DMS79 (cell line): ENCODE measurements around the gene SMIM7.
"Not testable (repeated sequence)": the region's sequence is repeated elsewhere in the genome, so short reads cannot be mapped to it uniquely, and the experiment has no call there.

ENCODE experiments used
- DNase-seq: peaks from one replicate; lab custom pipeline; 2025; lab: John Stamatoyannopoulos, UW

SMIM7 gene

GRCh38 chr19:16654627-16655026, 5.3 kb downstream of the SMIM7 start:
- DNase-seq, result no peak

DNA sequence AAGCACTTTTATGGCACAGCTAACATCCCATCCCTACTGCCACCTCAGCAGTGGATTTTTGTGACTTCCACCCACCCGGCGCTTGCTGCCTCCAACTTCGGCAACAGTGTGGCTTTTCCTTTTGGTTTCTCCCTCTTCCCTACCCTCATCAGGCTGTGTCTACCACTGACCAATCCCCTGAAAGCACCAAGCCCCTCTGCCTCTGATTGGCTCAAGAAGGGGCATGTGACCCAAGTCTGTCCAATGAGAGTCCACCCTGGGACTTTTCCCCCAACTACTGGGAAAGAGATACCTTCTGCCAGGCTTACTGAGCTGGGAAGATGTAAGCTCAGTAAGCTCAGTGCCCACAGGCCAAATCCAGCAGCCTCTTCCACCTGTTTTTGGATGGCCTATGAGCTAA, 5.8 kb downstream of the SMIM7 start:
- no peak for DNase-seq

- DNase-seq, result no peak
These were observed 7.1 kb downstream of the SMIM7 start for GRCh38 chr19:16652854-16653253.

- DNase-seq, result not testable (repeated sequence)
These were observed 8.3 kb downstream of the SMIM7 start for GRCh38 chr19:16651421-16652188.

GRCh38 chr19:16650821-16651220, 9.1 kb downstream of the SMIM7 start:
- no peak for DNase-seq

GRCh38 chr19:16649734-16650133, 10.2 kb downstream of the SMIM7 start:
- DNase-seq, result peak; percentile 43

GRCh38 chr19:16645140-16645539, 14.8 kb downstream of the SMIM7 start:
- no peak for DNase-seq

- DNase-seq, result no peak
These were observed 18.2 kb downstream of the SMIM7 start for GRCh38 chr19:16641695-16642094.

DNA sequence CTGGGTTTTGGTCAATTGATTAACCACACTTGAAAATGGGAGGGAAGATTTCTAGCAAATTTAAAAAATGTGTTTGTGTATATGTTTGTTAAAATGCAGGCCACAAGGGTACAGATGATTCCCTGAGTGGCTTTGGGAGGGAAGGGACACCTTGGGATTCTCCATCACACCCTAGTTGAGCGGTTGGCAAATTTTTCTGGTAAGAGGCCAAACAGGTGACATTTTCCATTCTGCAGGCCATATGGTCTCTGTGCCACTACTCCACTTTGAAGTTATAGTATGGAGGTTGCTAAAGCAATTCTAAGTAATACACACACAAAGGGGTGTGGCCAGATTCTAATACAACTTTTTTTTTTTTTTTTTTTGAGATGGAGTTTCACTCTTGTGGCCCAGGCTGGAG, 19.0 kb downstream of the SMIM7 start:
- no peak for DNase-seq

DNA sequence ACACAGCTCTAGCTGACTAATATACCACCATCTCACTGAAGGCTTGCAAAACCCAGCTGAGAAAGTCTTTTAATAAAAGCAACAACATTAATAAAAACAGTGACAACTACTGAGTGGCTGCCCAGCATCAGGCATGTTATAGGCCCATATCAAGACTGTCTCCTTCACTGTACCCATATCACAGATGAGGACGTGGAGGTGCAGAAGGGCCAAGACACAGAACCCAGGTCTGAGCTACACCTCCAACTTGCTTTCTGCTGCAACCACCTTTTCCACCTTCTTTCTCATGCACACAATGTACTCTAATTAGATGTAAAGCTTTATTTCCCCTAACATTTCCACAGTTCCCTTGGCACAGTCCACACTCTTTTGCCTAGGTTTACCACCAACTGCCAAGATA, 21.3 kb downstream of the SMIM7 start:
- DNase-seq, result no peak

DNA sequence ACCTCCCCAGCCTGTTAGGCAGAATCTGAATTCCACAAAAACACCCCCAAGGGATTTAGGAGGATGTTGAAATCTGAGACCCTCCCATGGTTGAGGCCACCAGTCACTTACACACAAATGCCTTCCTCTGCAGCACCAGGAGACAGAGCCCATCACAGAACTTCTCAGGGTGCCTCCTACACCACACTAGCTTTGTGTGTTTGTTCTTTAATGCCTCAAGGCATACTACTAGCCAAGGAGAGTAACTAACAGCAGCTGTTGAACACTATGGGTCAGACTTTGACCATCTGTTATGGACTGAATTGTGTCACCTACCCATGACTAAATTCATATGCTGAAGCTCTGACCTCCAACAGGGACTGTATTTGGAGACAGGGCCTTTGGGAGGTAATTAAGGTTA, 22.4 kb downstream of the SMIM7 start:
- no peak for DNase-seq

GRCh38 chr19:16631465-16631864, 28.5 kb downstream of the SMIM7 start:
- no peak for DNase-seq

DNA sequence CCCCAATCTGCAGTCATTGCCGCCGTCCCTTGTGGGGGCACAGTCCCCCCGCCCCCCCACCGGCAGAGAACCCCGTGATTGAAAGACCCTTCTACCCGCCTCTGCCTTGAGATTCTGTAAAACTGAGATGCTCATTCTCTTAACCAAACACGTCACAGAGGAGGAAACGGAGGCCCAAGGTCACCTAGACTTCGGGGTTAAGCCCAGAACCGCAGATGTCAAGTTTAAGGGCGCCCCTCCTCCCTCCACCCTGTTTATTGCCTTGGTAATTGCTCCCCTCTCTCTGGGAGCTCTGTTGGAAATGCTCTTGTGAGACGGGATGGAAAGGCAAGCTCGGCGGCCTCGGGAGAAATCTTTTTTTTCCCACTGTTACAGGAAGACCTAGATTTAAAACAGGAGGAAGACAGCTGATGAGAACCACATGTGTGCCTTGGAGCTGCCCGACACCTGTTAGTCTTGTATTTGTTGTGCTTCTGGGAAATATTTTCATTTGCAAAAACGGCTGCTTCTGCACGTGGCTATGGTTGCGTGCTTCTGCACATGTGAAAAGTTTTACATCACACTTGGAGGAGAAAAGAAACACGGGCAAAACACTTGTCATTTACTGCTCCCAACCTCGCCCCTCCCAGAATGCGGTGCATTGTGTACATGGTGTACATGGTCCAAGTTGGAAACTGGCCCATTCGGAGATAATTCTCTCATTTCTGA, 30.8 kb downstream of the SMIM7 start:
- DNase-seq, result no peak

DNA sequence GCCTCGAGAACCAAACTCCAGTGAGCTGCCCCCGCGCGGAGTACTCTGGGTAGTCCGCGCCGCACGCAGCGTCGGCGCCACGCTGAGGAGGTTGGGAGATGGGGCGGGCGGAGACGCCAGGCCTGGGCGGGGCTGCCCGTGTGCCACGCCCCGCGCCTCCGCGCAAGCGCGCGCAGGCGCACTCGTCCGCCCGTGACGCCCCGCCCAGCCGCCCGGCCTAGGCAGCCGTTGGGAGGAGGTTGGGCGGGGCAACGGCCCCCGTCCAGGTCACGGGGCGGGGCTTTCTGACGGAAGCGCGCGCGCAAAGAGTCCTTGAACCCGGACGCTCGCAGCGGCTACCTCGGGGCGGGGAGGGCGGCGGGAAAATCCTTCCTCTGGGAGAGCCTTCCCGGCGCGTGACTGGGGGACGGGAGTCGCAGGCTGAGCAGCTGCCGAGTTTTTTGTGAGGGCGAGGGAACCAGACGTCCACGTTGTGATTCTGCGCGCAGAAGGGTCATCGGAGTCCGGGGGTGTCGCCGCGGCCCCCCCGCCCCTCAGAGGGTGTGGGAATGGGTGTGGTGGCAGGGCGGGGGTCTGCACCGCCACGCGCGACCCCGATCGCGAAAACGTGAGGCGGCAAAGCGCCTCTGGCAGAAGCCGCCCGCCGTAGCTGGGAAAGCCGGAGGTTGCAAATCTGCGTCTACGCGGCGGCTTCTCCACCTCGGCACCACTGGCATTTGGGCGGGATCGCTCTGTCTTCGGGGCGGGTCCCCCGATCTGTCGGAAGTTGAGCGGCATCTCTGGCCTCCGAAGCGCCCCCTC, 31.6 kb downstream of the SMIM7 start, which contains the start of gene MED26:
Gene MED26 (minus strand): TSS at position 22 of the 801 bp plus-strand sequence. CDS start 261 bp downstream, outside the sequence.
- peak; percentile 94 for DNase-seq

- DNase-seq, result no peak
These were observed 32.1 kb downstream of the SMIM7 start for GRCh38 chr19:16627928-16628182.

- DNase-seq, result no peak
These were observed 32.6 kb downstream of the SMIM7 start for GRCh38 chr19:16627193-16627927.

GRCh38 chr19:16626796-16627192, 33.1 kb downstream of the SMIM7 start:
- DNase-seq, result no peak

- no peak for DNase-seq
These were observed 34.6 kb downstream of the SMIM7 start for GRCh38 chr19:16625163-16625958.

GRCh38 chr19:16624236-16624635, 35.7 kb downstream of the SMIM7 start:
- DNase-seq, result no peak

DNA sequence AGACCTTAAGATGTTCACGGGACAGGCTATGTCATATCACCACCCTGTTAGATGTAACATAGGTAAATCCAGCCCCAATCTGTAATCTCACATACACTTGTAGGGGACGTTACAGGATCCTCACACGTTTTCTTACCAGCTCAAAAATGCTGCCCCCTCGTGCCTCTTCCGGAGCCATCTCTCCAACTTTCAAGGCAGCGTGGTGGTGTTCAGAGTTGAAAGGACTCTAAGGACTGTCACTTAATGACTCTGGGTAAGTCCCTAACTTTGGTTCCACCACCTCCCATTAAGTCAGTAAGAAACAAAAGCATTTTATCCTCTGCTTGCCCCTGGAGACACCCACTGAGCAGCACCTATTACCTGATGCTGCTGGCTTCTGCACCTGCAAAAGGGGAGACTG, 36.4 kb downstream of the SMIM7 start:
- no peak for DNase-seq

DNA sequence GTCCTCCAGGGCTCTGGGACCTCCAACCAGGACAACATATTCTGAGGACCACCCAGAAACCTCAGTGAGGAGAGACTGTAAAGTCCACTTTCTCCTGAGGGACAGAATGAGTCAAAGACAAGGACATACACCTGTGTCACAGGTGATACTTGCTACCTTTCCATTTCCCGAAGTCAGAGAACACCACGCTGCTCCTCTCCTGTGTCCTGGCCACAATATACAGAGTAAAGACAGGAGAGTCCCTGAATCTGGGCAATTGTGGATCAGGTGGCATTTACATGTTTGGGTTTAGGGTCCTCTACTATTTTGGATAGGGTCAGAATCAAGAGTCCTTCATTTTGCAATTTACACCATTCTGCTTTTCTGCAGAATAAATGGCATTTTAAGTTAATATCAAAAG, 36.9 kb downstream of the SMIM7 start:
- no peak for DNase-seq
